ENCODE data around the gene TSPAN7.

The TSPAN7 gene

DNA sequence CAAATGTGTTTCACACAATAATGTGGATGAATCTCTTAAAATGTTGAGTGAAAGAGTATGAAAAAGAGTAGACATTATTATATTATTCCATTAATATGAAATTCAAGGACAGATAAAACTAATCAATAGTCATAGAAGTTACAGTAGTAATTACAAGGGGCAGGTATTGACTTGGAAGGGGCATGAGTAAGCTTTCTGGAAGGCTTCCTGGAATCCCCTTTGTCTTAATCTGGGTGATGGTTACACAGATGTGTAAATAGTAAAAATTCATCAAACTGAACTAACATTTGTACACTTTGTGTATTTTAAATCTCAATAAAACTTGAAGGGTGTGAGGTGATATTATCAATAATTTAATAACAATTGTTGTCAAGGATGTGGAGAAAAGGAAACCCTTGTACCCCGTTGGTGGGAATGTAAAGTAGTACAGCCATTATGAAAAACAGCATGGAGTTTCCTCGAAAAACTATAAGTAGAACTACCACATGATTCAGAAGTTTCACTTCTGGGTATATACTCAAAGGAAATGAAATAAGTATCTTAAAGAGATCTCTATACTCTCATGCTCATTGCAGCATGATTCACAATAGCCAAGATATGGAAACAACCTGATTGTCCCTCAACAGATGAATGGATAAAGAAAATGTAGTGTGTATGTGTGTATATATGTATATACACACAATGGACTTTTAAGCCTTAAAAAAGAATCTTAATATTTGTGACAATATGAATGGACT is 143.0 kb downstream of the TSPAN7 start:
- TF ChIP-seq, protein P1, sequence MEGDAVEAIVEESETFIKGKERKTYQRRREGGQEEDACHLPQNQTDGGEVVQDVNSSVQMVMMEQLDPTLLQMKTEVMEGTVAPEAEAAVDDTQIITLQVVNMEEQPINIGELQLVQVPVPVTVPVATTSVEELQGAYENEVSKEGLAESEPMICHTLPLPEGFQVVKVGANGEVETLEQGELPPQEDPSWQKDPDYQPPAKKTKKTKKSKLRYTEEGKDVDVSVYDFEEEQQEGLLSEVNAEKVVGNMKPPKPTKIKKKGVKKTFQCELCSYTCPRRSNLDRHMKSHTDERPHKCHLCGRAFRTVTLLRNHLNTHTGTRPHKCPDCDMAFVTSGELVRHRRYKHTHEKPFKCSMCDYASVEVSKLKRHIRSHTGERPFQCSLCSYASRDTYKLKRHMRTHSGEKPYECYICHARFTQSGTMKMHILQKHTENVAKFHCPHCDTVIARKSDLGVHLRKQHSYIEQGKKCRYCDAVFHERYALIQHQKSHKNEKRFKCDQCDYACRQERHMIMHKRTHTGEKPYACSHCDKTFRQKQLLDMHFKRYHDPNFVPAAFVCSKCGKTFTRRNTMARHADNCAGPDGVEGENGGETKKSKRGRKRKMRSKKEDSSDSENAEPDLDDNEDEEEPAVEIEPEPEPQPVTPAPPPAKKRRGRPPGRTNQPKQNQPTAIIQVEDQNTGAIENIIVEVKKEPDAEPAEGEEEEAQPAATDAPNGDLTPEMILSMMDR (IDR thresholded peaks at IDR 0.05; ENCODE audit: poor library complexity, severe bottlenecking), result no peak
- 0 out of 3 replicates have a peak, but pooled peaks have one; percentile 31 for ATAC-seq (ENCODE audit: low read depth)
- no peaks in the 10 kb centered on the region for H3K9me3 ChIP-seq (ENCODE audit: severe bottlenecking)

DNA sequence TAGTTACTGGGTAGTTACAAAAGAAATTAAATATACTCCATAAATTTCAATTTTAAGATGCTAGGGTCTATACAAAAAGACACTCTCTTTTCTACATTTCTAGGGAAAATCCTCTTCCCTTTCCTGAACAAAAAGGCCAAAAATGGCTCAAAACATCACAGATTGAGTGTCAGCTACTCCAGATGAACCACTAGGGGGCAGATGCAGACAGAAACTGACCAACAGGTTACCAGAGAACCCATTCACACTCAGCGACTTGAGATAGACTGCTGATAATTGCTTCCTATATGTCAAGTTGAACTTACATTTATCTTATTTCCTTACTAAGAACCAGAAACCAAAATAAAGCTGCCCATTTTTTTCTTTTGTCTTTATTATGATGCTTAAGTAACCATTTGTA is 156.5 kb downstream of the TSPAN7 start:
- Histone ChIP-seq H3K4me1 (ENCODE audit: insufficient read depth, poor library complexity, severe bottlenecking) (no peaks in the 10 kb centered on the region), H3K27me3 (ENCODE audit: insufficient read depth, poor library complexity, severe bottlenecking) (no peaks in the 10 kb centered on the region), H3K27ac (ENCODE audit: poor library complexity, severe bottlenecking) (no peak overlapping the region), H3K9me3 (ENCODE audit: severe bottlenecking) (no peaks in the 10 kb centered on the region), H3K36me3 (ENCODE audit: low read depth) (no peaks in the 10 kb centered on the region), H3K4me3 (ENCODE audit: severe bottlenecking) (no peak overlapping the region)
- no peak for ATAC-seq (ENCODE audit: low read depth)
- DNase-seq (ENCODE audit: low spot score), result no peak
- TF ChIP-seq, protein P1 (IDR thresholded peaks at IDR 0.05; ENCODE audit: poor library complexity, severe bottlenecking), result peak; percentile 35

More for the DNA sequence above, 143.0 kb downstream of the TSPAN7 start:
- no peak overlapping the region for H3K27ac ChIP-seq (ENCODE audit: poor library complexity, severe bottlenecking)
- H3K27me3 ChIP-seq (ENCODE audit: insufficient read depth, poor library complexity, severe bottlenecking), result no peaks in the 10 kb centered on the region
- H3K36me3 ChIP-seq (ENCODE audit: low read depth), result no peaks in the 10 kb centered on the region
- H3K4me1 ChIP-seq (ENCODE audit: insufficient read depth, poor library complexity, severe bottlenecking), result no peaks in the 10 kb centered on the region
- H3K4me3 ChIP-seq (ENCODE audit: severe bottlenecking), result no peak overlapping the region
- no peak for DNase-seq (ENCODE audit: low spot score)

DNA sequence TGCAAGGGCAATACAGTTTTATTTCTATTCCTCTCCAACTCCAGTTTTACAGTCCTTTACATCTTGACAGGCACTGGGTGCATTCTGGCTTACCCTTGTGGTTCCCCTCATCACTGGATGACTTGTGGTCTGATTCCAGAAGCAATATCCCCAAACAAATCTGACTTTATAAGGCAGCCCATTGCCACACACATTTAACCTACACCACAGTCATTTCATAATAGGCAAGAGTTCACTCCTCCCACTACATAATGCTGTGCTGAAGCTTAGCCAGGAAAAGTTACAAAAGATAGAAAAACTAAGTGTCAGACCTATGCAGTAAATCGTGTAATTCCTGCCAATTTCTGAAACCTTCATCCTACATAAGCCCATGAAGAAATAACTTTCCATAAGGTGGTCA is 157.0 kb downstream of the TSPAN7 start:
- DNase-seq (ENCODE audit: low spot score) (no peak), ATAC-seq (ENCODE audit: low read depth) (no peak)
- no peak overlapping the region for H3K27ac ChIP-seq (ENCODE audit: poor library complexity, severe bottlenecking)
- no peaks in the 10 kb centered on the region for H3K36me3 ChIP-seq (ENCODE audit: low read depth)
- no peaks in the 10 kb centered on the region for H3K4me1 ChIP-seq (ENCODE audit: insufficient read depth, poor library complexity, severe bottlenecking)
- H3K9me3 ChIP-seq (ENCODE audit: severe bottlenecking), result no peaks in the 10 kb centered on the region
- H3K27me3 ChIP-seq (ENCODE audit: insufficient read depth, poor library complexity, severe bottlenecking), result no peaks in the 10 kb centered on the region
- TF ChIP-seq, protein P1 (IDR thresholded peaks at IDR 0.05; ENCODE audit: poor library complexity, severe bottlenecking), result no peak
- H3K4me3 ChIP-seq (ENCODE audit: severe bottlenecking), result no peak overlapping the region

DNA sequence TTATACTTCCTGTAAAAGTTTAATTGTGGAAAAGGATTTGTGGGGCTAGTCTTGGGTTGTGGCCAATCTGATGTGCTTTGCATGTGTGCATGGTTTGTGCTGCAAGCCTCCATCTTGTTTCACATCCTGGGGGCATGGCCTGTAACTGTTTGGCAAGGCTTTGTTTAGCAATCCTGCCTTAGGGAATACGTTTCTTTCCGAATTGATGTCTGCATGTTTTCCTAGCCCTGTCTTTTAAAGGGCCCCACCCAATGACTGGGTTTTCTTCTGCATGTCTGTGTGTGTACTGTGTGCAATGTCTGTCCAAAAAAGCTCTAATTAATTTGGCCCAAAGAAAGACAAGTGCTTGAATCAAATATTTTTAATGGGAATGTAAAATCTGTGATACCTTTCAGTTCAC is 165.3 kb downstream of the TSPAN7 start:
- no peaks in the 10 kb centered on the region for H3K27me3 ChIP-seq (ENCODE audit: insufficient read depth, poor library complexity, severe bottlenecking)
- H3K4me3 ChIP-seq (ENCODE audit: severe bottlenecking), result no peak overlapping the region
- H3K4me1 ChIP-seq (ENCODE audit: insufficient read depth, poor library complexity, severe bottlenecking), result no peaks in the 10 kb centered on the region
- no peaks in the 10 kb centered on the region for H3K9me3 ChIP-seq (ENCODE audit: severe bottlenecking)
- no peaks in the 10 kb centered on the region for H3K36me3 ChIP-seq (ENCODE audit: low read depth)
- H3K27ac ChIP-seq (ENCODE audit: poor library complexity, severe bottlenecking), result no peak overlapping the region
- DNase-seq (ENCODE audit: low spot score), result no peak
- no peak for ATAC-seq (ENCODE audit: low read depth)
- TF ChIP-seq, protein P1 (IDR thresholded peaks at IDR 0.05; ENCODE audit: poor library complexity, severe bottlenecking), result no peak

DNA sequence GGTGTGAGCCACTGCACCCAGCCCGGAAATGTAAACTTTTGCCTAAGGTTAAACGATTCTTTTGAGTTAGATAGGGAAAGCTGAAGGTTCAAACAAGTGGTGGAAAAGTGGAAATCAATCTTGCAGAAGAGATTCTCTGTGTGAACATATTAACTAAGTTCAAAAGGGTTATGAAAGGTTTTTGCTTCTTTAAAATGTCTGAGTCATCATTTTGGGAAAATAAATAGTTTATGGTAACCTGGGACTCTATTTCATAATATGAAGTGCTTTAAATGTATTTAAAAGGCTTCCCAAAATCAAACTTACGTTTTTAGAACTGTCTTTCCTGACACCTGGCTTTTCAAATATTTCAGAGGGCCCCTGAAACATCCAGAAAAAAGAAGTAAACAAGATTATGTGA is 166.3 kb downstream of the TSPAN7 start:
- TF ChIP-seq, protein P1 (IDR thresholded peaks at IDR 0.05; ENCODE audit: poor library complexity, severe bottlenecking), result no peak
- DNase-seq (ENCODE audit: low spot score), result no peak
- Histone ChIP-seq H3K4me1 (ENCODE audit: insufficient read depth, poor library complexity, severe bottlenecking) (no peaks in the 10 kb centered on the region), H3K27me3 (ENCODE audit: insufficient read depth, poor library complexity, severe bottlenecking) (no peaks in the 10 kb centered on the region), H3K27ac (ENCODE audit: poor library complexity, severe bottlenecking) (no peak overlapping the region), H3K36me3 (ENCODE audit: low read depth) (no peaks in the 10 kb centered on the region), H3K4me3 (ENCODE audit: severe bottlenecking) (no peak overlapping the region), H3K9me3 (ENCODE audit: severe bottlenecking) (no peaks in the 10 kb centered on the region)
- ATAC-seq (ENCODE audit: low read depth), result no peak

Measured in RWPE2 (cell line).